Endometrial microvascular endothelial cells (primary cell): ENCODE data around the gene NUBP2. TPM values are rescaled to one million over a fixed set of nuclear protein-coding genes. Genes with fewer than 3 reads are reported as not detected.

ENCODE experiments used
- in situ Hi-C: cut with HindIII; loops from 2 replicates; pipeline ENCODE4 v1.10.0; 2017; ENCODE audit warnings: low sequenced_read_pairs, low pct_unique_long_range_greater_than_20kb; ENCODE audit errors: inconsistent ontology term
- total RNA-seq: library from RNA; depleted of rRNA; stranded (reverse); fragments of >200 nt; gene quantifications from one replicate; pipeline ENCODE4 v1.2.3, GENCODE V29; 2015; ENCODE audit errors: inconsistent ontology term

NUBP2 gene
- total RNA-seq, 1 donor from 2014 or later, result 96.6 TPM

DNA sequence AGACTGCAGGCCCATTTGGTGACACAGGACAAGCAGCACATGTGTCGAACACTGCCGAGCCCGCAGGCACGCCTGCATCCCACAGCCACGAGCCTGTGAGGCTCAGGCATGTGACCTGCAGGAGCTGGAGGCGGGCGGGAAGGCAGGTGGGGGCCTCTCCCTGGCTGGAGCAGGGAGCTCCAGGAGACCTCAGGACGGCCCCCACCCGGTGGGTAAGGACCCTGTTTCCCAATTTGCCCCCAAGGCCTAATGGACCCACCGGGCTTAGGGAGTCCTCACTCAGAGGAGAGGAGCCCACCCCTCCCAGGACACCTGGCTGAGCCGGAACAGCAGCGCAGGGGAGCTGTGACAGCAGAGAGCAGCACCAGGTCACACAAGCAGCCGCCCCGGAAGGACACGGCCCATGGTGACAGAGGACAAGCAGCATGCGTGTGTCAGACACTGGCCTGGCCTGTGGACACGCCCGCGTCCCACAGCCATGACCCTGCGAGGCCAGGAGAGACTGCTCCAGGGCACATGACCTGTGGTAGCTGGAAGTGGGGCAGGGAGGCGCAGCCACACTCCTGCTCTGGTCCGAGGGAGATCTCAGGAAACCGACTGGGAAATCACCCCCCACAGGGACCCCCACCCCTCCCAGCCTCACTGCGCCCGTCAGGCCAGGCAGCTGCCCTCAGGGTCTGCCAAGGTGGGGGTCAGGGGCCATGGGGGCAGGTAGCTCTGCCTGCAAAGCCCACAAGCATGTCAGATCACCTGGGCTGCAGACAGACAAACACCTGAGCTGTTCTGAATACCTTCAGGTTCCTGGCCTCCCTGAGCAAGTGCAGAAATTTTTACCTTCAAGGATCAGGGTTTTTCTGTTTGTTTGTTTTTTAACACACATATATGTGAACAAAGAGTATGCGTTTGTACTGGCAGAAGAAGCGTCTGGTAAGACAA is 2.8 kb upstream of the NUBP2 start:
- in situ Hi-C loops, result no loop called here

- in situ Hi-C loops, result no loop called here
Measured at GRCh38 chr16:1780677-1781072, 2.1 kb upstream of the NUBP2 start.

DNA sequence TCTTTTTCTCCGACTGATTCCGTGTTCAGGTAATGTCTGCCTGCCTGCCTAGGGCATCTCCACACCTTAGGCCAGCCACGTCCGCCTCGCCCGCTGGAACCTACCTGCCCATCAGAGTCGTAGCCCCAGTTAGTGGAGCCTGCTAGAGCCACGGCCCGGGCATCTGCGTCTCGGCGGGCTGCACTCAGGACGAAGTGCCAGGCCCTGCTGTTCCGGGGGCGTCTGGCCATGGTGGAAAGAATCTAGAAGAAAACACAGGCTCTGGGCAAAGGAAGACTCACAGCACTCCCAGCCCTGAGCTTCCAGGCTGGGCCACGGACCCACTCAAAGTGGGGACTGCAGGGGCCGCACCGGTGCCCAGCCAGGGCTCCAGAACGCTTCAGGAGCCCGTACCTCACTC is 1.5 kb upstream of the NUBP2 start:
- in situ Hi-C loops, result no loop called here

GRCh38 chr16:1781758-1782407 is 877 bp upstream of the NUBP2 start:
- in situ Hi-C loops, result no loop called here

- in situ Hi-C loops, result no loop called here
Measured at GRCh38 chr16:1784977-1785845, 2.5 kb downstream of the NUBP2 start.

- in situ Hi-C loops, result no loop called here
Measured at GRCh38 chr16:1785846-1786170, 3.0 kb downstream of the NUBP2 start.

DNA sequence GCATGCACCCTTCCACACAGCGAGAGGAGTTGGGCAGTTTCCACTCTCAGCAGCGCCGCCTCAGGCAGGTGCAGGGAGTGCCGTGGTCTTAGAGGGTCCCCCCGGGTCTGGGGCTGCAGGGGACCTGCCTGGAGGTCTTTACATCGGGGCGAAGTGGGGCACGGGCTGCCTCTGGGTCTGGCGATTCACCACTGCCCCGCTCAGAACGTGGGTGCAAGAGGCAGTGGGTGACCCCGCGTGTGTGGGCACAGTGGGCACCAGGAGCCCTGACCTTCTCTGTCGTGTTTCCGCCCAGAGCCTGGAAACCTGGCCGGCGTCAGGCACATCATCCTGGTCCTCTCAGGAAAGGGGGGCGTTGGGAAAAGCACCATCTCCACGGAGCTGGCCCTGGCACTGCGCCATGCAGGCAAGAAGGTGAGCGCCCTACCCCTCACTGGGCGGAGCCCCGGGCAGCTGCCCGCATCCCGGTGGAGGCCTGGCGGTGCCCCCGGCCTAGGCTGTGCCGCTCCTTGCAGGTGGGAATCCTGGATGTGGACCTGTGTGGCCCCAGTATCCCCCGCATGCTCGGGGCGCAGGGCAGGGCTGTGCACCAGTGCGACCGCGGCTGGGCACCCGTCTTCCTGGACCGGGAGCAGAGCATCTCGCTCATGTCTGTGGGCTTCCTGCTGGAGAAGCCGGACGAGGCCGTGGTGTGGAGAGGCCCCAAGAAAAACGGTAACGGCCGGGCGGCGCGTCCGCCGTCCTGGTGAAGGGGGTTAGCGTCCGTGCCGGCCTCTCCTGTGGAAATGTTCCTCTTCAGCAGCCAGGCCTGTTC is 3.7 kb downstream of the NUBP2 start:
- in situ Hi-C loops, result no loop called here

GRCh38 chr16:1787056-1787321 is 4.2 kb downstream of the NUBP2 start:
- in situ Hi-C loops, result no loop called here

- in situ Hi-C loops, result no loop called here
Measured at GRCh38 chr16:1787322-1788094, 4.7 kb downstream of the NUBP2 start.

DNA sequence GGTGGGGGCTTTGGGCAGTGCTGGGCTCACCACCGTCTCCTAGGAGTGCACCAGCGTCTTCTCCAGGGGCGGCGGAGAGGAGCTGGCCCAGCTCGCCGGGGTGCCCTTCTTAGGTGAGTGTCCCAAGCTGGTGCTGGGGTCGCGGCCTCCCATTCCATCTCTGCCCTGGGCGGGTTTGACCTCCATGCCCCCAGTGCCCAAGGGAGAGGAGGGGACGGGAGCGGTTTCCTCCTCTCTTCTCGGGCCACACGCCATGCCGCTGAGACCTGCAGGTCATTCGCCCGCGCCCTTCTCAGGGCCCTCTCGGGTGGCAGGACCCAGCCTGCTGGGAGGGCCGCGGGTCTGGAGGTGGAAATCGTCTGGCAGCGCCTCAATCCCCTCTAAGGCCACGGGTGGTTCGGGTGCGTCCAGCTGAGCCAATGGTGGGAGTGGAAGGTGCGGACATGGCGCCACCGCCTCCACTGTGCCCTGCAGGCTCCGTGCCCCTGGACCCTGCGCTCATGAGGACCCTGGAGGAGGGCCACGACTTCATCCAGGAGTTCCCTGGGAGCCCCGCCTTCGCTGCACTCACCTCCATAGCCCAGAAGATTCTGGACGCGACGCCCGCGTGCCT is 5.4 kb downstream of the NUBP2 start:
- in situ Hi-C loops, result no loop called here

GRCh38 chr16:1788708-1789100 is 5.9 kb downstream of the NUBP2 start:
- in situ Hi-C loops, result no loop called here

- in situ Hi-C loops, result no loop called here
Measured at GRCh38 chr16:1789643-1790045, 6.9 kb downstream of the NUBP2 start.

DNA sequence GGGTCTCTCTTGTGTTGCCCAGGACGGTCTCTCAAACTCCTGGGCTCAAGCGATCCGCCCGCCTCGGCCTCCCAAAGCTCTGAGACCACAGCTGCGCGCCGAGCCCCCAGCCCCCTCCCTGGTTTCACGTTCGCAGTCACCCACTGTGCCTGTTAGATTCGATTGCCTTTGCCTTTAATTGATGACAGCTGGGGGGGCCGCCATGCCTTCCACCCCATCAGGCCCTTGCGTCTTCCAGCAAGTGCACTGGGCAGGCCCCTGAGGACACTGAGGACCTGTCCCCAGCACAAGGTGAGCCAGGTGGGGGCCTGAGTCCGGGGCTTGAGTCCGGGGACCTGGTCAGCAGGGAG is 7.5 kb downstream of the NUBP2 start:
- in situ Hi-C loops, result no loop called here

- in situ Hi-C loops, result no loop called here
Measured at GRCh38 chr16:1790611-1791255, 8.0 kb downstream of the NUBP2 start.

GRCh38 chr16:1791256-1791942 is 8.6 kb downstream of the NUBP2 start:
- in situ Hi-C loops, result no loop called here

GRCh38 chr16:1791943-1792812 is 9.4 kb downstream of the NUBP2 start:
- in situ Hi-C loops, result no loop called here
